ENCODE measurements around the gene FOXD4L3.
"Not testable (repeated sequence)": the region's sequence is repeated elsewhere in the genome, so short reads cannot be mapped to it uniquely, and the experiment has no call there.

Gene FOXD4L3

DNA sequence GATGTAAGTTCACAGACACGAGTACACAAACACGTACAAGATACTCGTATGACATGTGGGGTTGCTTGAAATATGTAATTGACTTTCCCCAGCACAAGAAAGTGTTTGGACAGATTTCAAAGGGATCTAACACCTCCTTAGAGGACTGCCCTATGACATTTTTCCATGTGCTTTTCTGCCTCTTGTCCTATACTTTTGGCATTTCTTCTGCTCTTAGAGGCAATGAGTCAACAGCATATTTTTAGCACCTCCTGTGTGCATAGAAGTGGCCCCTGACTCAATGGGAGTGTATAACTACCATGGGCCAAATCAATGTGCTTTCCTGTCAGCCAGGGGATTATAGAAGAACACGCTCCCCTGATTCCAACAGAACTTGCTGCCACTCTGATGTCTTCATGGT is 49.0 kb downstream of the FOXD4L3 start:
- DNase-seq = not testable (repeated sequence)

All from fibroblast of skin of abdomen (primary cell).